GM19438 (cell line): Measurements from ENCODE around the gene MEP1B.
"Not testable (repeated sequence)": the region's sequence is repeated elsewhere in the genome, so short reads cannot be mapped to it uniquely, and the experiment has no call there.

ENCODE experiments used
- ATAC-seq: cut with Tn5 transposase; IDR thresholded peaks from one replicate; pipeline ENCODE4 v1.9.1; 2021; ENCODE audit warnings: low read depth; ENCODE audit not compliant: unreplicated experiment

MEP1B gene

DNA sequence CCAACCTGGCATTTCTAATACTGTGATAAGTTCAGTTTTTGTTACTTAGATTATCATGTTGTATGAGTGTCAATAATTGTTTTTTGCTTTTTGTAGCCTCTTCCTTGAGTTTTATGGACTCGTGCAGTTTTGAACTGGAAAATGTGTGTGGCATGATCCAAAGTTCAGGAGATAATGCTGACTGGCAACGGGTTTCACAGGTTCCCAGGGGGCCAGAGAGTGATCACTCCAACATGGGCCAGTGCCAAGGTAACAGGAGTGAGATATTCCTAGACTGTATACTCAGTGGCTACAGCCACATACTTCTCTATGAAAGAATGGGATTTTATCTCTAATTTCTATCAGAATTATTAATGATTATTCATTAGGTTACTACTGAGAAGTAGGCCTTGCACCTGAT lies 18.2 kb downstream of the MEP1B start:
- ATAC-seq, result no peak

DNA sequence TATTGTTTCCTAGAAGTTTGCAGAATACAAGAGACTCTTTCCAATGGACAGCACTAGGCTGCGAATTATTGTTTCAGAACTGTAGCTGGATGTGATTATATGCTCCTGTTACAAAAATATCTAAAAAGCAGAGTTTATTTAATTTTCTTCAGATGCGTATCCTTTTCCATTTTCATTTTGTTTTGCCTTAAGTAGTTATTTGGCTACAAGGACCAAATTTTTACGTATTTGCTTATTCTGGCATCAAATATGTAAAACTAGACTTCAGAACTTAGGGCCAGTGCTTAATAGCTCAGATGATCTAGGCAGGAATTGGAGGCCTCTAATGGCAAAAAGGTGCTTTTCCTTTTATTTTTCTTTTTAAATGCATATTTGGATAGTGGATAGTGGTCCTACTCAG lies 18.7 kb downstream of the MEP1B start:
- ATAC-seq, result no peak

DNA sequence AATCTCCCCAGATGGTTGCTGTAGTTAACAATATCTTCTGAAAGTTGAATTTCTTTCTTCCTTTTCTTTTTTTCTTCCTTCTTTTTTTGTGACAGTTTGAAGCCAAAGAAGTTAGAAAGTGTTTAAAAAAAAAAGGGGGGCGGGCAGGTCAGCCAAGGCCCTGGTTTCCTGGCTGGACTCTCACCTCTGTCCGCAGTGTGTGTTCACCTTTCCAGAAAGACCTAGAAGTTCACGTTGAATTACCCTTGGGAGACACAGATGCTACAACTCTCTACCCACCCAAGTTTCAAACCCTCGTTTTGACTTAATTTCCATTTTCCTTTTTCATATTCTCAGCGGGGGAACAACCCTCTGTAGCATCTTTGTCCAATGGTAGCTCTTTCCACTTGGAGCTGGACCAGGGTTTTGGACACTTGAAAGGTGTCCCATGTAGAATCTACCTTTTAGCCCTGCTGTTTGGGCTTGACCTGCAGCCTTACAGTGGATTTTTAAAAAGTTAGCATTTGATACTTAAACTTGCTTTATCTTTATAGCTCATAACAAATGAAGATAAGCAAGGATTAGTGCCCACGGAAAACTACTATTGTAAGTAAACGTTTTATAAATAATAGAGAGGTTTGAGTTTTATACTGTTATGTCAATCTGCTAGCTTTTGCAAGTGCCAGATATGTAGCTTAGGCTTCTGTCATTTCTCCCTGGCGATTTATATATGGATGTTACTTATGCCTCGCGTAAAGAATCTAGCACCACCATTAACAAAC lies 20.0 kb downstream of the MEP1B start:
- no peak for ATAC-seq

DNA sequence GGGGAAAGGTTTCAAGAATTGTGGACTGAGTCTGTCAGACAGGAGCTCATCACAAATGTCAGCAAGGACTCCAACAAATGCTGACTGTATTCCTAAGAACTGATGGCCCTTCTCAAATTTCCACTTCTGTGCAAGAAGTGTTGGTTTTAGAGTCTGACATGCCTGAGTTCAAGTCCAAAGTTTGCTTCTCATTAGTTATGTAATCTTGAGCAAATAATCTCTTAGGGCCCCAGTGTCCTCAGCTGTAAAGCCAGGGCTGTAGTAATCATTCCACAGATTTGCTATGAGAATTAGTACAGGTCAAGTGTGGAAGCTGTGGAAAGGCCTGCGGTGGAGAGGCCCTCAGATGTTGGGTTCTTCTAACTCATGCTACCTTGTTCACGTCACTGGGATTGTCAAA lies 23.9 kb downstream of the MEP1B start:
- no peak for ATAC-seq

DNA sequence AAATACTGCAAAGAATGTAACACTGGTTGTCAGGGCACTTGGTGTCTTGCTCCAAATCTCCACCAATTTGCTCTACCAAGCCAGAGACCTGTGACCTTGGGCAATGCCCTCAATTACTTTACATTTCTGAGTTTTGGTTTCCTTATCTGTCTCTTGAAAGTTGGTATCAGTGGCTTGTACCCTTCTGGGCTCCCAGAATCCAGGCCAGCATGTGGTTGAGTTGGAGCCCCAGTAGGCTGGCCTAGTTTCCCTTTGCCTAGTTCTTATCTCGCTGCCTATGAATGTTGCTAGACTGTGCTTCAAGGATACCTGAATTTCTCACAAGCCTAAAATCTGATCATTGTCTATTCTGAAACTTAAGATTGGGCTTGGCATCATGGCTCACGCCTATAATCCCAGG lies 26.6 kb downstream of the MEP1B start:
- no peak for ATAC-seq

DNA sequence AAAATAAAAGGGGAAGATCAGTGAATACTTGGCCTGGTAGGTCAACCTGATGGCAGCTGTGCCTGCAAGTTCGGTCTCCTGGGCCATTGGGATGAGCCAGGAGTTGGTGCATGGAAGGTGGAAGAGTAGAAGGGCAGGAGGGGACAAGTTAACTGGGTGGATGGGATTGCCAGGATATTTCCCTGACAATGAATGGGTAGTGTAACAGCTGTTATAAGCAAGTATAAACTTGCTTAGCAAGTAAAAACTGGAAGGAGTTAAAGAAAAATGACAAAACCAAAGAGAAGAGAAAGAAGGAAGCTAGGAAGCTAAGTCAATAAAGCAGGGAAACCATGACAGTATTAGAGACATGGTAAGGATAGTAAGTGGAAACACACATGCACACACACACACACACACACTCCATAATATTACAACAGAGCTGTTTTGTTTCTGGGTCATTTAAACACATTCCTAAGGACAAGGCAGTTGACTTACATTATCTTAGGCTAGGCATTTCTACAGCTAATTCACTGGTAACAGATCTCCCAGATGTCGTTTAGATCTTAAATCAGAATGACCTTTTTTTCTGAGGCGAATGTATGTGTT lies 29.7 kb downstream of the MEP1B start:
- ATAC-seq, result no peak

DNA sequence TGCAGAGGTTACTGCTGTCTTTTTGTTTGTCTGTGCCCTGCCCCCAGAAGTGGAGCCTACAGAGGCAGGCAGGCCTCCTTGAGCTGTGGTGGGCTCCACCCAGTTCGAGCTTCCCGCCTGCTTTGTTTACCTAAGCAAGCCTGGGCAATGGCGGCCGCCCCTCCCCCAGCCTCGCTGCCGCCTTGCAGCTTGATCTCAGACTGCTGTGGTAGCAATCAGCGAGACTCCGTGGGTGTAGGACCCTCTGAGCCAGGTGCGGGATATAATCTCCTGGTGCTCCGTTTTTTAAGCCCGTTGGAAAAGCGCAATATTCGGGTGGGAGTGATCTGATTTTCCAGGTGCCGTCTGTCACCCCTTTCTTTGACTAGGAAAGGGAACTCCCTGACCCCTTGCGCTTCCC lies 43.5 kb downstream of the MEP1B start:
- not testable (repeated sequence) for ATAC-seq

DNA sequence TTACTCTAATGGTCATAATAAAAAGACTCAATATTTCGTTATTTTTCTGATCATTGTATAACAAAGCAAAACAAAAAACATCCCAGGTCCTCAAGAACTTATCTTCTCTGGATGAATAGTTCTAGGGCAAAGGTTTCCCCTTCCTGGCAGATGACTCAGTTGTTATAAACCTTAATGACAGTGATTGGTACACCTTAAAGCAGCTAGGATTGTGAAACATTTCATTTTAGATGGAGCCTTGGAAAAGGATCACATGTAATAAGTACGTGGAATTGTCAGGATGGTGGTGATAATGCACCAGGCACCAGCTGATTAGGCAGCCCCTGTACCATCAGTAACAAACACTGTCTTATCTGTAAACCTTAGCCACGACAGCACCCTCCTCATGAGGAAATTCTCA lies 47.2 kb downstream of the MEP1B start:
- no peak for ATAC-seq

DNA sequence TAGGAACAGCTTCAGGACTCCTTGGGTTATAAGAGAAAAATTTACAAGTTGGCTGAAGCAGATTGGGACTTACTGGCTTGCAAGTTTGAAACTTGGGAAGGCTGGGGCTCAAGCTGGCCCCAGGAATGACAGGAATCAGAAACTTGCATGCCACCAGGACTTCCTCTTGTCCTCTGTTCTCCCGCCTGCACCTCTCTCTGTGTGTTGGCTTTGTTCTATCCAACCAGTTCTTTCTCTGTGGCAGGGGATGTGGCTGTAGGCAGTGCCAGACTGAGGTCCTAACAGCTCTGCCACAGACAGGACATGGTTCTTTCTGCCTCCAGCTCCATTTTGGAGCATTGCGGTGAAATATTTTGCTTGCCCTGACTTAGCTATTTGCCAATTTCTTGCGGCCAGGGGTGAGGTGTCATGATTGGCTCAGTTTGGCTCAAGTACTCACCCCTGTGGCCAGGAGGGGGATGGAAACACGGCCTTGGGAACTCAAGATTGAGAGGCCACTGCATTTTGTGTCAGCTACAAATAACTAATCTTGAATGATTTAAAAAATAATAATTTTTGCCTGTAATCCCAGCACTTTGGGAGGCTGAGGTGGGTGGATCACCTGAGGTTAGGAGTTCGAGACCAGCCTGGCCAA lies 48.9 kb downstream of the MEP1B start:
- ATAC-seq, result no peak

DNA sequence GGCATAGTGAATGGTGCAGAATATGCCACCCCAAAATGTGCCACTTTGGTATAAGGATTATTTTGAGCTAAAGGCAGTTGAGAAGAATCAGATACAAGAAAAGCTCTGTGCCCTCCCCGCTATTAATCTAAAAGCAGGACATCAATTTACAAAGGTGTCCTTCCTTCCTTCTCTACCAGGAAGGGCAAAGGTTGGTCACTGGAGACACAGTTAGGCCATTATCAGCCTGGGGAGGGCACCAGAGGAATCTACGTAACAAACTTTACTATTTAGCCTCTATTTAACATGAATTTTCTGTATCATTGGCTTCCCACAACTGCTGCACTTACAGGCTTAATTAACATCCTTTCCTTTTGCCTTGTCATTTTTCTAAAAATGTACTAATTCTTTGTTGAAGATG lies 52.6 kb downstream of the MEP1B start:
- ATAC-seq, result no peak

DNA sequence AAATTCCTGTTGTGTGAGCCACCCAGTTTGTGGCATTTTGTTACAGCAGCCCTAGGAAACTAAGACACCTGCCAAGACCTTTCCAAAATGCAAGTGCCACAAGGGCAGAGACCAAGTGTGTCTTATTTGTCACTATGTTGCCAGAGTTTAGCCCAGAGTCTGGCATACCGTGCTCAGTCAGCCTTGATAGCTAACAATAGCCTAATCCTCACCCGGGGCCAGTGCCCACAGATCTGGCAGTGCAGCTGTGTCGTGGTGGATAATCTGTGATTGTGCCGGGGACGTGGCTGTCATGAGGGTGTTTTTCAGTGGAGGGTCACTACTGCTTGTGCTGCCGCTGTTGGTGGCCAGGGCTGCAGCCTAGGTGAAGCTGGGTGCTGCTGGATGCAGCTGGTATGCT lies 53.5 kb downstream of the MEP1B start:
- ATAC-seq, result no peak

DNA sequence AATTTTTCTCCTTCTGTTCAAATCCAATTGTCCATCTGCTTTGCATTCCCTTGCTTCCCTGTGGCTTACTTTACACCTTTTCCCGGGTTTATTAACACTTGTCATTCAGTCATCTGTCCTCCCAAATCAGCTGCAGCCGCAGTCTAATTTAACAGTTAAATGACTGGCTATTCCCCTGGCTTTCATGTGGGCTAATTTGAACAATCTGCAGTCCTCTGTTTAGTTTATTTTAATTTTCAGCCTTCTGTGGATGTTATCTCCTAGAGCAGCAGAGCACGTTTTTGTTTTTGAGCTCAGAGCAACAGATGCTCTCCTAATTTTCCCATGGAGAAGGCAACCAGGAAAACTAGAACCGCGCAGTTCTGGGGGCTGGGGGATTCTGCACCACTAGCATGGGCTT lies 55.0 kb downstream of the MEP1B start:
- no peak for ATAC-seq

DNA sequence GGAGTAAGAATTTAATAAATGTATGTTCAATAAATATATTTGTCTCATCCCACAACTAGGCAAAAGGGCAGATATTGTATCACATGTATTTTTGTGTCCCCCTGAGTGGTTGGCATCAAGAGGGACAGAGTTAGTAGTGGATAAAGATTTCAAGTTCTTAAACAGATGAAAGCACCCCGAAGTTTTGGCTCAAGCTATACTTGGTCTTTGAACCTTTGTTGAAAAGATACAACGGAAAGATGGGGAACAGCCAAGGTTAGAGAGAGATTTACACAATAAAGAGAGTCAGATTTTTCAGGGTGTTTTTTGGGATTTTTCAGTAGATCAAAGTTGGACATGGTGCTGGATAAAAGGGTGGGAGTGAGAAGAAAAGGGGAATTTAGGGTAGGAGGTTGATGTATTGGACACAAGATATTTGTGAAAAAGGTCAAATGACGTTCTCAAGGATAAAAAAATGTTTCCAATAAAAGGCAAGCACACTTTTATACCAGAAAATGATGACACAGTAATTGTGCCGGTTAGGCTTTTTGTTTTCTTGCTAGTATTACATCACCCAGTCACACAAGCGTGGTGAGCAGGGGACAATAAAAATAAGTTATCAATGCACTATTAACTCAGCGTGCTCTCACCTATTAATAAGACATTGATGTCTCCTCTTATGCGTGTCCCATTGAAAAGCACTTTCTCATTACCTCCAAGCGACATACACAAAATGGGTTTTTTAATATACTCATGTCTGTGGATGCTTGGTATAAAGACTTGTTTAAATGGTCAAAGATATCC lies 59.5 kb downstream of the MEP1B start:
- ATAC-seq, result no peak

DNA sequence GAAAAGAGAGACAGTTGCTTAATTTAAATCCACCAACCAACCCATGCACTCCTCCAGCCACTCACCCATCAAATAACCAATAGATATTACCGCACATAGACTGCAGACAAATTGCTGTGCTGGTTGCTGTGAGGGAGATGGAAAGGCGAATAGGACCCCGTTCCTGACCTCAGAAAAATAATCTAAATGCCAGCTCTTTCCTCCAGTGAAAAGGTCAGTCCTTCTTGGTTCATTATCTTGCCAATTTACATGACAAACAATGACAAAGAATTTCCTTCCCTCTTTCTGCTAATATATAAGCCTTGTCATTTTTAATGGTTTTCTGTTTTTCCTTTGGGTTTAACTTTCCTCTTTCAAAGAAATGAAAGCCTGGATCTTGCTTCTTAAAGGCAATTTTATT lies 61.6 kb downstream of the MEP1B start:
- ATAC-seq, result no peak

DNA sequence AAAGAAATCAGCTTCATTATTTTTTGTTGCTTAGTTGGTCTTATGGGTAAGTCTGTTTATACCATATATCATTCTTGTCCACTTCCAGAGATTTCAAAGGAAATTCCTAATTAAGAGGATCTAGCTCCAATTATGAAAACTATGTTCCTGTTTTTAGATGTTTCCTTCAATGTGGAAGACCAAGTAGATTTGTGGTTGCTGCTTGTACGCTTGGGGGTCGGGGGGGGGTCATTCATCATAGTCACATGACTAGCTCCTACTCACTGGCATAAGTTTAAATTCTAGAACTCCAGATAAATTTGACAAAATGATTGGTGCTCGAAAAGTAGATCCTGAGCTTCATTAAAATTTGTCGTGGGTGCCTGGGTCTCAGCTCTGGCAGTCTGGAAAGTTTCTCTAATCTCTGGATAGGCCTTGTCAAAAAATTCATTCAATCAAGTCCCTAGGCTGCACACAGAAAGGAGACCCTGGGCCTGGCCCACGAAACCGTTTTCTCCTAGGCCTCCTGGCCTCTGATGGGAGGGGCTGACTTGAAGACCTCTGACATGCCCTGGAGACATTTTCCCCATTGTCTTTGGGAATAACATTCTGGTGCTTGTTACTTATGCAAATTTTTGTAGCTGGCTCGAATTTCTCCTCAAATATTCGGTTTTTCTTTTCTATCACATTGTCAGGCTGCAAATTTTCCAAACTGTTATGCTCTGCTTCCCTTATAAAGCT lies 62.5 kb downstream of the MEP1B start:
- ATAC-seq, result no peak

DNA sequence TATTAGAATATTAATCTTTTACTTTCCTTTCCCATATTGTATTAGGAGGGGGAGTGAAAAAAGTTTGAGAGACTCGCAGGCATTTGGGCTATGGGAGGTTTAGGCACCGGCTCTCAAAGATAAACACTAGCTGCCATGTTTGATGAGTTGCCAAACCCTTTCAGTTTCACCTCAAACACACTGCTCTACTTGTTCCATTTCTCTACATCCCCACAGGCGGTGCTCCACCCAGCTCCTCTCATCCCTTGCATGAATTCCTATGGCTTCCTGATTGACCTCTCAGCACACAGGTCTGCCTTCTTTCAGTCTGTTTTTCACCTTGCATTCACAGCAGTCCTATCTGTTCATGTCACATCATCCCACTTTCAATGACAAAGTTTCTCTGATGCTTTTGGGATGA lies 65.7 kb downstream of the MEP1B start:
- ATAC-seq, result no peak

DNA sequence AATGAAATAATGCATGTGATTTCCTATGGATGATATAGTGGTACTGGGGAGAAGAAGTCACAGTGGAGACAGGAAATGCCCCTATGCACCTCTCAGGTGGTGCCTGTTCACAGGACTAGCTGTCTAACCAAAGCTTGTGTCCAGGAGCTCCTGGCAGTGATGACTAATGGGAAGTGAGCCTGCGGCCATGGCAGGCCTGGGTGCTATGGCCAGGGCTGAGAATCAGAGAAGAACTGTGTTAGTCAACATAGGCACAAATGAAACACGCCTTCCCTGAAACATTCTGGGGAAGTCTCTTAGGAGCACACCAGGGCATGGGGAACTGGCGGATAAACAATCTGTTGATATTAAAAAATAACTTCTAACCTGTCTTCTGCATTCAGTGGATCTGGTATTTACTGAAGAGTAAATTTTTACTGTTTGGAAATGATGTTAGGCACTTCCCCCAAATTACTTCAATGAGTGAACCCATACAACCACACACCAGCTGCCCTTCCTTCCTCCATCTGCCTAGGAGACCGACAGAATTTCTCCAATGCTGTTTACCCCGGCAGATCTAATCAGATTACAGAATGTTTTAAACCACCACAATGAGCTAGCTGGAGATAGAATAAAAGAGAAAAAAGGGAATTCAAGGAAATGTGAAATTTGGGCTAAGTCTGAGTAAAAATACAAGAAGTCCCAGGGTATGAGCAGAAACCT lies 67.4 kb downstream of the MEP1B start:
- no peak for ATAC-seq

DNA sequence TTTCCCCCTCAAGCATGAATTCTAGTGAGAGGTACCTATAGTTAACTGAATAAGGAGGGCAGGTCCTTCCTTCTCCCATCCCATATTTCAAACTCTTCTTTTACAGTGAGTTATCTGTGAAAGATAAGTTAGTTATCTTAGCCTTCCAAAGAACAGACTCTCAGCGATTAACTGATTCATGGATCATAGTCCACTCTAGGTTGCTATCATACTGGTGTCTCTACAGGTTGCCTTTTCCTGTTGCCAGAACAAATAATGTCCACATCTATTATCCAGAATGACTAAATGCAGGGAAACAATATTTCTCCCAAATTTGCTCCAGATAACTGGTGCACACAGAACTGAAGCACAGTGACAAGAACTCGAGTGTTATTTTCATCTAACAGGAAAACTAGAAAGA lies 68.3 kb downstream of the MEP1B start:
- ATAC-seq, result no peak

DNA sequence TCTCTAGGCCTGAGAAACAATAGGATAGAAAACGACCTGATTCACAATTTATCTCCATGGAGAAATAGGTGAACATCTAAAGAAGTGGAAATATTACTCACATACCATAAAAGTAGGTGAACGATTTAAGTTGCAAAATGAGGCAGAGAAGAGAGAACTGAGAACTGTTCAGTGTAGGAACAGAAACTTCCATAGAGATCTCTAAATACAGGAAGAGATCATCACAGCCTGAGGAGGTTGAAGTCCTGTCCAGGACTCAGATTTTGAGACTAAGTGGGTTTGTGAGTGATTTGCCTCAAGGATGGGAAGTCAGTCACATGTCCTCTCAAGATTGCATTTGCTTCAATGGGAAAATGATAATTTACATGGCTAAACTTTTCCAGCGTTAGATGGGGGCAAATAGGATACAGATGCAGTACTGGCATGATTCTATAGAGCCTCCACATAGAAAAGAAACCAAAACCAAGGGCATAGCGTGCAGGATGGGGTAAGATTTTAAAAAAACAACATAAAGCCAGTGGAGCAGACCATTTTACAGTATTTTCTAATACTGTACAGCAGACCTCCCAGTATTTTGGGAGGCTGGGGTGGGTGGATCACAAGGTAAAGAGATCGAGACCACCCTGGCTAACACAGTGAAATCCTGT lies 68.8 kb downstream of the MEP1B start:
- no peak for ATAC-seq

DNA sequence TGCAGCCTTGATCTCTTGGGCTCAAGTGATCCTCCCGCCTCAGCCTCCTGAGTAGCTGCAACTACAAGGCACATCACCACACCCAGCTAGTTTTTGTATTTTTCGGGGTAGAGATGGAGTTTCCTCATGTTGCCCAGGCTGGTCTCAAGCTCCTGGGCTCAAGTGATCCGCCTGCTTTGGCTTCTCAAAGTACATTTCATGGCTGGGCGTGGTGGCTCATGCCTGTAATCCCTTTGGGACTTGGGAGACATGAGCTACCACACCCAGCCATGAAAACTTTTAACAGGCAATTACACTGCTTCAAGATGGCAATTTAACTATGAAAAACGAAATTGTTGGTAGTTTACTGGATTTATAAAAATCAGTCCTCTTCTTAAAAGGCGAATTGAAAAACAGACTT lies 69.7 kb downstream of the MEP1B start:
- no peak for ATAC-seq
